Thyroid gland (tissue), 4 donors: ENCODE measurements around the gene PELI1.

Experiments
- CTCF ChIP-seq, 6 experiments: fragments of 200-600 bp in 3 of 6; fragments of 450-650 bp in 3 of 6; sonication (generic) in 3 of 6; IDR thresholded peaks; one replicate each; pipeline ENCODE4 v1.5.1; 2016 to 2019; ENCODE audit warnings: antibody characterized with exemption in 6 of 6, mild to moderate bottlenecking in 2 of 6, inconsistent platforms in 1 of 6, moderate library complexity in 1 of 6
- POLR2A ChIP-seq, 2 donors: fragments of 450-650 bp; IDR thresholded peaks; one replicate each; pipeline ENCODE4 v1.6.1; 2017; ENCODE audit warnings: antibody characterized with exemption in 2 of 2, mild to moderate bottlenecking in 2 of 2, moderate library complexity in 1 of 2

- TF ChIP-seq POLR2A (IDR thresholded peaks at IDR 0.05) (no peak), CTCF (IDR thresholded peaks at IDR 0.05) (no peak)
These were observed 44.9 kb upstream of the PELI1 start for GRCh38 chr2:64189167-64189566.
